ENCODE measurements around the gene FBXL7. TPM values are rescaled to one million over a fixed set of nuclear protein-coding genes. Genes with fewer than 3 reads are reported as not detected.
"Not testable (repeated sequence)": the region's sequence is repeated elsewhere in the genome, so short reads cannot be mapped to it uniquely, and the experiment has no call there.

Gene FBXL7
- total RNA-seq, 4 donors from 2014 or later, result 5.7 to 47.4 (median 6.3) TPM

- DNase-seq, result no peak
- H3K4me3 ChIP-seq, result no peak overlapping the region
- TF ChIP-seq CTCF (IDR thresholded peaks at IDR 0.05) (no peak), EP300 (IDR thresholded peaks at IDR 0.05; ENCODE audit: low read depth) (no peak), POLR2AphosphoS5 (IDR thresholded peaks at IDR 0.05) (no peak), POLR2A (IDR thresholded peaks at IDR 0.05) (no peak)
- H3K36me3 ChIP-seq, result no peaks in the 10 kb centered on the region
- H3K4me1 ChIP-seq, result no peaks in the 10 kb centered on the region
- WGBS, 2 donors (ENCODE audit: low coverage in 1 of 2), result 97 to 100% methylated on average over 1 of the region's 1 CpG
- no peaks in the 10 kb centered on the region for H3K27me3 ChIP-seq
- intact Hi-C loops (cut with DNase I; ENCODE audit: low total_unique reads) (no loop called here), in situ Hi-C loops (cut with MboI; ENCODE audit: low pct_ligation_motif_present in 1 of 4, low pct_unique_long_range_greater_than_20kb in 1 of 4, low sequenced_read_pairs in 3 of 4) (no loop called here)
- H3K9me3 ChIP-seq, result no peaks in the 10 kb centered on the region
- no peak overlapping the region for H3K27ac ChIP-seq
Observed at GRCh38 chr5:15852949-15853348, 353.0 kb downstream of the FBXL7 start.

- no peaks in the 10 kb centered on the region for H3K4me1 ChIP-seq
- H3K4me3 ChIP-seq, result no peak overlapping the region
- intact Hi-C loops (cut with DNase I; ENCODE audit: low total_unique reads) (no loop called here), in situ Hi-C loops (cut with MboI; ENCODE audit: low pct_ligation_motif_present in 1 of 4, low pct_unique_long_range_greater_than_20kb in 1 of 4, low sequenced_read_pairs in 3 of 4) (no loop called here)
- WGBS, 2 donors (ENCODE audit: low coverage in 1 of 2), result 54 to 71% methylated on average over 1 of the region's 1 CpG
- DNase-seq, result no peak
- H3K36me3 ChIP-seq, result no peaks in the 10 kb centered on the region
- H3K27ac ChIP-seq, result no peak overlapping the region
- TF ChIP-seq POLR2A (IDR thresholded peaks at IDR 0.05), result no peak
- TF ChIP-seq POLR2AphosphoS5 (IDR thresholded peaks at IDR 0.05), result no peak
- H3K9me3 ChIP-seq, result no peaks in the 10 kb centered on the region
- no peaks in the 10 kb centered on the region for H3K27me3 ChIP-seq
Observed at GRCh38 chr5:15858326-15858725, 358.3 kb downstream of the FBXL7 start.

GRCh38 chr5:15864536-15865215, 364.7 kb downstream of the FBXL7 start:
- TF ChIP-seq POLR2AphosphoS5 (IDR thresholded peaks at IDR 0.05) (no peak), POLR2A (IDR thresholded peaks at IDR 0.05) (no peak), EP300 (IDR thresholded peaks at IDR 0.05; ENCODE audit: low read depth) (no peak), CTCF (IDR thresholded peaks at IDR 0.05) (no peak)
- Histone ChIP-seq H3K36me3 (no peaks in the 10 kb centered on the region), H3K4me3 (no peak overlapping the region), H3K9me3 (no peaks in the 10 kb centered on the region), H3K27ac (no peak overlapping the region), H3K4me1 (no peaks in the 10 kb centered on the region), H3K27me3 (no peaks in the 10 kb centered on the region)
- in situ Hi-C loops (cut with MboI; ENCODE audit: low pct_ligation_motif_present in 1 of 4, low pct_unique_long_range_greater_than_20kb in 1 of 4, low sequenced_read_pairs in 3 of 4), result no loop called here
- WGBS, 2 donors (ENCODE audit: low coverage in 1 of 2), result 67 to 77% methylated on average over 4 of the region's 4 CpGs
- no peak for DNase-seq
- intact Hi-C loops (cut with DNase I; ENCODE audit: low total_unique reads), result no loop called here

- in situ Hi-C loops (cut with MboI; ENCODE audit: low pct_ligation_motif_present in 1 of 4, low pct_unique_long_range_greater_than_20kb in 1 of 4, low sequenced_read_pairs in 3 of 4); H3K27ac ChIP-seq; H3K4me1 ChIP-seq; DNase-seq; H3K4me3 ChIP-seq; H3K9me3 ChIP-seq; intact Hi-C loops (cut with DNase I; ENCODE audit: low total_unique reads); H3K27me3 ChIP-seq; H3K36me3 ChIP-seq: not testable (repeated sequence)
- WGBS, 2 donors (ENCODE audit: low coverage in 1 of 2), result 72 to 78% methylated on average over 1 of the region's 1 CpG
Observed at GRCh38 chr5:15872259-15872658, 372.3 kb downstream of the FBXL7 start.

GRCh38 chr5:15877914-15878313, 377.9 kb downstream of the FBXL7 start:
- H3K36me3 ChIP-seq, result no peaks in the 10 kb centered on the region
- no peak overlapping the region for H3K4me3 ChIP-seq
- H3K27ac ChIP-seq, result no peak overlapping the region
- intact Hi-C loops (cut with DNase I; ENCODE audit: low total_unique reads) (no loop called here), in situ Hi-C loops (cut with MboI; ENCODE audit: low pct_ligation_motif_present in 1 of 4, low pct_unique_long_range_greater_than_20kb in 1 of 4, low sequenced_read_pairs in 3 of 4) (no loop called here)
- H3K4me1 ChIP-seq, result no peaks in the 10 kb centered on the region
- 57 to 60% methylated on average over 4 to 5 of the region's 5 CpGs for WGBS, 2 donors (ENCODE audit: low coverage in 1 of 2)
- H3K27me3 ChIP-seq, result no peaks in the 10 kb centered on the region
- no peak for DNase-seq
- TF ChIP-seq POLR2A (IDR thresholded peaks at IDR 0.05), result no peak
- no peak for TF ChIP-seq CTCF (IDR thresholded peaks at IDR 0.05)
- no peak for TF ChIP-seq EP300 (IDR thresholded peaks at IDR 0.05; ENCODE audit: low read depth)
- TF ChIP-seq POLR2AphosphoS5 (IDR thresholded peaks at IDR 0.05), result no peak
- H3K9me3 ChIP-seq, result no peaks in the 10 kb centered on the region

All from transverse colon (tissue), 4 donors.